ENCODE results near the gene GYS1. TPM values are rescaled to one million over a fixed set of nuclear protein-coding genes. Genes with fewer than 3 reads are reported as not detected.
"Not testable (repeated sequence)": the region's sequence is repeated elsewhere in the genome, so short reads cannot be mapped to it uniquely, and the experiment has no call there.

GYS1 gene
- total and polyA plus RNA-seq, 2 experiments from 2014 or later: 15.9 to 28.9 TPM

DNA sequence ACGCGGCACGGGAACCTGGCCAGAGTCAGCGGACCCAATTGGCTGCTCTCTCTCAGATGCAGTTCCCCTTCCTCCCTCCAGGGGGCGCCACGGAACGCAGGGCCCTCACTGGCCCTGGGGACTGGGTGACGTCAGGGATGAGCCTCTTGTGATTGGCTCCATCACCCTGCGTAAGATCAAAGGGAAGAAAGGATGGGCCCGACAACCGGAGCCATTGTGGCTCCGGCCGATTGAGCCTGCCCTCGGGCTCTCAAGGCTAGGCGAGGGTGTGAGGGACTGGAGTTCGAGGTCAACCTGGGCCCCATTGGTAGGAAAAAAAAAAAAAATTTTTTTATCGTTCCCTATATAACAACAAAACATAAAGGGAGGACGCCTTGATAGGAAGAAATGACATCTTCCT, 43.7 kb upstream of the GYS1 start, which contains the start of gene CGB1:
CGB1 (minus strand) TSS at position 81 of the 400 bp plus-strand sequence. CDS start 184 bp downstream, outside the sequence.
- H3K4me1 ChIP-seq (ENCODE audit: insufficient read depth); H3K4me3 Mint-ChIP-seq; H3K27me3 ChIP-seq (ENCODE audit: insufficient read depth); H3K36me3 Mint-ChIP-seq (ENCODE audit: low read depth); H3K9me3 Mint-ChIP-seq; H3K79me2 ChIP-seq (replicated peaks; ENCODE audit: insufficient read depth); H4K20me1 ChIP-seq (replicated peaks; ENCODE audit: insufficient read depth); H3K27ac Mint-ChIP-seq; H3K27ac ChIP-seq (ENCODE audit: low read depth); H3F3A ChIP-seq (replicated peaks; ENCODE audit: low read depth); H3K4me2 ChIP-seq; H3K9me2 ChIP-seq (ENCODE audit: insufficient read depth); H3K36me3 ChIP-seq (ENCODE audit: insufficient read depth); H2AFZ ChIP-seq; H3K4me3 ChIP-seq; H3K4me1 Mint-ChIP-seq: not testable (repeated sequence)
- peak; percentile 86 for DNase-seq (ENCODE audit: low spot score)
- ATAC-seq: peak; percentile 81
- H3K27me3 Mint-ChIP-seq (ENCODE audit: insufficient read depth, low read depth, poor library complexity): peaks cover 11% of the 10 kb centered on the region
- TF ChIP-seq CREB1 (CRISPR knock-in tag; IDR thresholded peaks at IDR 0.05; ENCODE audit: low read depth): peak; percentile 87
- TF ChIP-seq, protein P1, sequence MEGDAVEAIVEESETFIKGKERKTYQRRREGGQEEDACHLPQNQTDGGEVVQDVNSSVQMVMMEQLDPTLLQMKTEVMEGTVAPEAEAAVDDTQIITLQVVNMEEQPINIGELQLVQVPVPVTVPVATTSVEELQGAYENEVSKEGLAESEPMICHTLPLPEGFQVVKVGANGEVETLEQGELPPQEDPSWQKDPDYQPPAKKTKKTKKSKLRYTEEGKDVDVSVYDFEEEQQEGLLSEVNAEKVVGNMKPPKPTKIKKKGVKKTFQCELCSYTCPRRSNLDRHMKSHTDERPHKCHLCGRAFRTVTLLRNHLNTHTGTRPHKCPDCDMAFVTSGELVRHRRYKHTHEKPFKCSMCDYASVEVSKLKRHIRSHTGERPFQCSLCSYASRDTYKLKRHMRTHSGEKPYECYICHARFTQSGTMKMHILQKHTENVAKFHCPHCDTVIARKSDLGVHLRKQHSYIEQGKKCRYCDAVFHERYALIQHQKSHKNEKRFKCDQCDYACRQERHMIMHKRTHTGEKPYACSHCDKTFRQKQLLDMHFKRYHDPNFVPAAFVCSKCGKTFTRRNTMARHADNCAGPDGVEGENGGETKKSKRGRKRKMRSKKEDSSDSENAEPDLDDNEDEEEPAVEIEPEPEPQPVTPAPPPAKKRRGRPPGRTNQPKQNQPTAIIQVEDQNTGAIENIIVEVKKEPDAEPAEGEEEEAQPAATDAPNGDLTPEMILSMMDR (conservative IDR thresholded peaks at IDR 0.05; ENCODE audit: low read depth in 2 of 2): peak; percentile 63 to 70

DNA sequence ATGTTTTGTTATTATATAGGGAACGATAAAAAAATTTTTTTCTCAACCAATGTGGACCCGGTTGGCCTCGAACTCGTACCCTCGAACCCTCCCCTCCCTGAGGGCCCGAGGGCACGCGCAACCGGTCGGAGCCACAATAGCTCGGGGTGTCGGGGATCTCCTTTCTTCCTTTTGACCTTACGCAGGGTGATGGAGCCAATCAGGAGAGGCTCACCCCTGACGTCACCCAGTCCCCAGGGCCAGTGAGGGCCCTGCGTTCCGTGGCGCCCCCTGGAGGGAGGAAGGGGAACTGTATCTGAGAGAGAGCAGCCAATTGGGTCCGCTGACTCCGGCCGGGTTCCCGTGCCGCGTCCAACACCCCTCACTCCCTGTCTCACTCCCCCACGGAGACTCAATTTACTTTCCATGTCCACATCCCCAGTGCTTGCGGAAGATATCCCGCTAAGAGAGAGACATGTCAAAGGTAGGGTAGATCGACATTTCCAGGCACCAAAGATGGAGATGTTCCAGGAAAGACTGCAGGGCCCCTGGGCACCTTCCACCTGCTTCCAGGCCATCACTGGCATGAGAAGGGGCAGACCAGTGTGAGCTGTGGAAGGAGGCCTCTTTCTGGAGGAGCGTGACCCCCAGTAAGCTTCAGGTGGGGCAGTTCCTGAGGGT, 38.7 kb upstream of the GYS1 start, which contains the start of gene CGB2:
CGB2 (plus strand) TSS at position 249 of the 660 bp plus-strand sequence; CDS start at position 455, 206 bp downstream.
- not testable (repeated sequence) for H3K27ac ChIP-seq (ENCODE audit: low read depth); H3K9me2 ChIP-seq (ENCODE audit: insufficient read depth); H3K4me2 ChIP-seq; H4K20me1 ChIP-seq (replicated peaks; ENCODE audit: insufficient read depth); H3K36me3 ChIP-seq (ENCODE audit: insufficient read depth); H3F3A ChIP-seq (replicated peaks; ENCODE audit: low read depth); H3K9me3 Mint-ChIP-seq; H3K4me1 Mint-ChIP-seq; H2AFZ ChIP-seq; H3K27ac Mint-ChIP-seq; H3K27me3 ChIP-seq (ENCODE audit: insufficient read depth); H3K4me1 ChIP-seq (ENCODE audit: insufficient read depth); H3K4me3 ChIP-seq; H3K79me2 ChIP-seq (replicated peaks; ENCODE audit: insufficient read depth); H3K36me3 Mint-ChIP-seq (ENCODE audit: low read depth)
- ATAC-seq (peak; percentile 91), DNase-seq (ENCODE audit: low spot score) (peak; percentile 86)
- peak within 1 kb of the TSS; percentile 13; the same call in 1 of the 3 replicates for H3K4me3 Mint-ChIP-seq
- peaks cover 20% of the 10 kb centered on the region for H3K27me3 Mint-ChIP-seq (ENCODE audit: insufficient read depth, low read depth, poor library complexity)
- TF ChIP-seq, protein P1 (conservative IDR thresholded peaks at IDR 0.05; ENCODE audit: low read depth in 2 of 2): peak; percentile 67 to 70
- TF ChIP-seq CREB1 (CRISPR knock-in tag; IDR thresholded peaks at IDR 0.05; ENCODE audit: low read depth): peak; percentile 91

DNA sequence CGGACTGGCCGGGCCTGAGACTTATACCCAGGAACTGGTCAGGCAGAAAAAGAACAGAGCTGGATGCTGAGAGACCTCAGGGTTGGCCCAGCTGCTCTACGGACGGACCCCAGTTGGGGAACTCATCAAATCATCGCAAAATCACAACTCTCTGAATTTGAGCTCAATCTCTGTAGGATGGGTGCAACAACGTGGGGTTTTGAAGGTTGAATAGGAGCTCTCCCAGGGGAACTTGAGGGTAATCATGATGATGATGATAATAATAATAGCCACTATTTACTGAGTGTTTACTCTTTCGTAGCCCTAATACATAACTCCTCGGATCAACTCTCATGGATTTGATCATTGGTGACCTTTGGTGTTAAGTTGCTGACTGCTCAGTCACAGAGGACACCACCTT, 37.2 kb upstream of the GYS1 start:
- not testable (repeated sequence) for H3K36me3 ChIP-seq (ENCODE audit: insufficient read depth); H3K9me2 ChIP-seq (ENCODE audit: insufficient read depth); H3K27me3 ChIP-seq (ENCODE audit: insufficient read depth); H3K27ac Mint-ChIP-seq; ATAC-seq; H2AFZ ChIP-seq; H4K20me1 ChIP-seq (replicated peaks; ENCODE audit: insufficient read depth); H3K36me3 Mint-ChIP-seq (ENCODE audit: low read depth); H3K27ac ChIP-seq (ENCODE audit: low read depth); H3F3A ChIP-seq (replicated peaks; ENCODE audit: low read depth); DNase-seq (ENCODE audit: low spot score); H3K4me1 Mint-ChIP-seq; H3K4me1 ChIP-seq (ENCODE audit: insufficient read depth); H3K79me2 ChIP-seq (replicated peaks; ENCODE audit: insufficient read depth); H3K9me3 Mint-ChIP-seq; H3K4me2 ChIP-seq; H3K4me3 Mint-ChIP-seq; H3K4me3 ChIP-seq
- peaks cover 13% of the 10 kb centered on the region for H3K27me3 Mint-ChIP-seq (ENCODE audit: insufficient read depth, low read depth, poor library complexity)

DNA sequence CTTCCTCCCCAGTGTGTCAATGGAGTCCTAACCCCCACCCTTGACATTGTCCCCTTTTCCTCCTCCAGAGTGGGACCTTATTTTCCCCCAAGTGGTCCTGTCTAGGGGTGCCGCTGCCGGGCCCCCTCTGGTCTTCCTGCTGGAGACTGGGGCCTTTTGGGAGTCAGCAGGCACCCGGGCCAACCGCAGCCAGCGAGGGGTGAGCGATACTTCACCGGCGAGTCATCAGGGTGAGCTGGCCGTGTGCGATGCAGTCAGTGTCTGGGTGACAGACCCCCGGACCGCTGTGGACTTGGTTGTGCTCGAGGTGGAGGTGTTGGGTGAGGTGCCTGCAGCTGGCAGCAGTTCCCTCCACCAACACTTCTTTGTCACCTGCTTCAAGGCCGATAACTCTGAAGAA, 36.6 kb upstream of the GYS1 start:
- H3K4me2 ChIP-seq, H3K4me1 Mint-ChIP-seq: not testable (repeated sequence)

DNA sequence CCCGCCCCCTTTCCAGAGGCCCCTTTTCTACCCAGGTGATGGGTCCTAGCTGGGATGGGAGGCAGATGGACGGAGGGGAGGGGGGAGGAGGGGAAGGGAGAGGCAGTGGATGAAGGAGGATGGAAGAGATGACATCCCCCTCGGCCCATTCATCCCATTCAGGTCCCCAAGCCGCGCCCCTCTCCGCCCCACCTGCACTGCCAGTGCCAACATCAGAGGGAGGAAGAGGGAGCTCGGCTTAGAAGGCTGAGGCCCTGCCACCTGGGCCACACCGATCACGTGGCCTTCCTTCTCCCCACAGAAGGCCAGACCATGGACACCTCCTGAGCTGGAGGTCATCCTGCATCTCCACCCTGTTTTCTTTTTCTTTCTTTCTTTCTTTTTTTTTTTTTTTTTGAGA, 35.6 kb upstream of the GYS1 start:
- DNase-seq (ENCODE audit: low spot score); H3K4me3 ChIP-seq; H3K27ac Mint-ChIP-seq; H3K4me1 ChIP-seq (ENCODE audit: insufficient read depth); H2AFZ ChIP-seq; H3K27ac ChIP-seq (ENCODE audit: low read depth); H3K36me3 Mint-ChIP-seq (ENCODE audit: low read depth); H3K79me2 ChIP-seq (replicated peaks; ENCODE audit: insufficient read depth); H3F3A ChIP-seq (replicated peaks; ENCODE audit: low read depth); H3K4me1 Mint-ChIP-seq; H3K4me2 ChIP-seq; H3K9me2 ChIP-seq (ENCODE audit: insufficient read depth); H4K20me1 ChIP-seq (replicated peaks; ENCODE audit: insufficient read depth); H3K4me3 Mint-ChIP-seq; H3K36me3 ChIP-seq (ENCODE audit: insufficient read depth); H3K27me3 ChIP-seq (ENCODE audit: insufficient read depth); ATAC-seq; H3K9me3 Mint-ChIP-seq: not testable (repeated sequence)
- H3K27me3 Mint-ChIP-seq (ENCODE audit: insufficient read depth, low read depth, poor library complexity): peaks cover 13% of the 10 kb centered on the region

More for the DNA sequence above, 36.6 kb upstream of the GYS1 start:
- ATAC-seq; H3K4me3 Mint-ChIP-seq; H4K20me1 ChIP-seq (replicated peaks; ENCODE audit: insufficient read depth); H3K36me3 ChIP-seq (ENCODE audit: insufficient read depth); H3K9me3 Mint-ChIP-seq; H3K79me2 ChIP-seq (replicated peaks; ENCODE audit: insufficient read depth); DNase-seq (ENCODE audit: low spot score); H3K4me3 ChIP-seq; H3K27ac ChIP-seq (ENCODE audit: low read depth); H3F3A ChIP-seq (replicated peaks; ENCODE audit: low read depth); H3K36me3 Mint-ChIP-seq (ENCODE audit: low read depth); H3K27me3 ChIP-seq (ENCODE audit: insufficient read depth); H3K4me1 ChIP-seq (ENCODE audit: insufficient read depth); H3K9me2 ChIP-seq (ENCODE audit: insufficient read depth); H2AFZ ChIP-seq; H3K27ac Mint-ChIP-seq: not testable (repeated sequence)
- H3K27me3 Mint-ChIP-seq (ENCODE audit: insufficient read depth, low read depth, poor library complexity): peaks cover 13% of the 10 kb centered on the region
